GM21381 (cell line): ENCODE measurements around the gene SPIRE1.

ENCODE experiments used
- ATAC-seq: cut with Tn5 transposase; IDR thresholded peaks from one replicate; pipeline ENCODE4 v1.9.1; 2021; ENCODE audit warnings: mild to moderate bottlenecking, moderate library complexity; ENCODE audit not compliant: unreplicated experiment

SPIRE1 gene

GRCh38 chr18:12456441-12456840 is 201.5 kb downstream of the SPIRE1 start:
- ATAC-seq = no peak

GRCh38 chr18:12455496-12455895 is 202.4 kb downstream of the SPIRE1 start:
- ATAC-seq = no peak

- no peak for ATAC-seq
Observed at GRCh38 chr18:12452784-12453183, 205.1 kb downstream of the SPIRE1 start.

- no peak for ATAC-seq
Observed at GRCh38 chr18:12451428-12451827, 206.5 kb downstream of the SPIRE1 start.

- ATAC-seq = no peak
Observed at GRCh38 chr18:12449051-12449785, 208.7 kb downstream of the SPIRE1 start.

GRCh38 chr18:12445554-12445953 is 212.4 kb downstream of the SPIRE1 start:
- no peak for ATAC-seq

GRCh38 chr18:12443551-12443950 is 214.4 kb downstream of the SPIRE1 start:
- ATAC-seq = no peak

- no peak for ATAC-seq
Observed at GRCh38 chr18:12442946-12443345, 215.0 kb downstream of the SPIRE1 start.

GRCh38 chr18:12441475-12442034 is 216.4 kb downstream of the SPIRE1 start:
- ATAC-seq = no peak

GRCh38 chr18:12438257-12438656 is 219.7 kb downstream of the SPIRE1 start:
- ATAC-seq = no peak

GRCh38 chr18:12435867-12436266 is 222.0 kb downstream of the SPIRE1 start:
- no peak for ATAC-seq

GRCh38 chr18:12434541-12434929 is 223.4 kb downstream of the SPIRE1 start:
- ATAC-seq = no peak

GRCh38 chr18:12433829-12434540 is 223.9 kb downstream of the SPIRE1 start:
- no peak for ATAC-seq

GRCh38 chr18:12432881-12433280 is 225.0 kb downstream of the SPIRE1 start:
- ATAC-seq = no peak

- no peak for ATAC-seq
Observed at GRCh38 chr18:12432196-12432595, 225.7 kb downstream of the SPIRE1 start.

GRCh38 chr18:12431561-12431960 is 226.3 kb downstream of the SPIRE1 start:
- no peak for ATAC-seq

GRCh38 chr18:12430137-12430990 is 227.5 kb downstream of the SPIRE1 start:
- ATAC-seq = no peak

GRCh38 chr18:12429556-12429955 is 228.4 kb downstream of the SPIRE1 start:
- no peak for ATAC-seq

- no peak for ATAC-seq
Observed at GRCh38 chr18:12428923-12429322, 229.0 kb downstream of the SPIRE1 start.

- ATAC-seq = no peak
Observed at GRCh38 chr18:12426924-12427323, 231.0 kb downstream of the SPIRE1 start.

GRCh38 chr18:12424252-12424651 is 233.7 kb downstream of the SPIRE1 start:
- no peak for ATAC-seq
